OCI-LY3 (cell line): ENCODE results near the gene RPP40.

Source experiments
- CTCF ChIP-seq: fragments of 200-600, 300-600 bp; sonication (generic); IDR thresholded peaks from 2 replicates; pipeline ENCODE4 v1.5.1; 2014; ENCODE audit warnings: antibody characterized with exemption, low read length, low read depth
- EZH2phosphoT487 ChIP-seq: fragments of 200-600 bp; shearing (Covaris generic); IDR thresholded peaks from 2 replicates; pipeline ENCODE4 v1.6.1; 2018; ENCODE audit warnings: antibody characterized with exemption, mixed run types, low read depth

DNA sequence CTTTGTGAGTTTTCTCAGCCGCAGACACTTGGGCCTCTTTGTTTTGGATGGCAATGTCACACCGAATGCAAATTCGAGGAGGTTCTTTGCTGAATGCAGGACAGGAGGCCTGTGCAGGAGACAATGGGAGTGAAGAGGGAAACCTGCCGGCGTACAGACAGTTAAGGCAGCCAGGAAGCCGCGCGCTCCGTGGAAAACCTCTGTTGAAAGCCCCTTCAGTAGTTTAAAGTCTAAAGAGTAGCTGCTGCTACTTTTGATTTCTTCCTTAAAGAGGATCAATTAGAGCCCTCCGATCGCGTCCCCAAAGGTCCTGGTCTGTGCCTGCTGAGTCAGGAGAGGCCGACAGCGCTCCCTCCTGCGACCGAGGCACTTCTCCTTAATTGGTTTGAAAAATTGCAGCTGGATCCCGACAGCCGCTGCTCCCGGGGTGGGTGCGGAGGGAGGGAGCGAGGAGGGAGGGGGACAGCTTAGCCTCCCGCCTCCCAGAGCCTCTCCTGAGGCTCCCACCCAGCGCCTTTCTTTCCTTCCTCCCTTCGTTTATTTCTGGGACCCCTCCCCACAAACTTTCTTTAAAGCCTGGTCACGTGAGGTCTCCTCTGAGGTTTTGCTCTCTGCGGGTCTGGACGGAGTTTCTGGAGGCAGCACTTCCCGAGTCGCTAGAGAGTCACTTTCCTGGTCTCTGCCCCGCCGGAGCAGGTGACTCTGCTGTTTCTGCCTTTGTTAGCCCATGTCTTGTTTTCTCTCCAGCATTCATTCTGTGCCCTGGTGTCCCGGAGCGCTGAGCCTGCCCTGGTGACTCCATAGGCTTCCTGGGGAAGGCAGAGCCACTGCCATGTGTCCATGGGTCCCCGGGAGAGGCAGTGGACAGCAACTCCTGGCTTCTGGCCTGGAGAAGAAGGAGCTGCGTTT, 22.3 kb upstream of the RPP40 start:
- no peak for TF ChIP-seq CTCF
- no peak for TF ChIP-seq EZH2phosphoT487
